Lung (tissue), 12 donors: ENCODE data around the gene RCOR1. TPM values are rescaled to one million over a fixed set of nuclear protein-coding genes. Genes with fewer than 3 reads are reported as not detected.
A peak's percentile ranks its signal among the peaks of the same experiment; 100 is the strongest.

Experiments used
- ATAC-seq: fragments of 200-7000 bp; cut with Tn5 transposase; one replicate; pipeline ENCODE4 v1.9.1; 2020; ENCODE audit warnings: moderate number of reproducible peaks; ENCODE audit not compliant: insufficient read depth, low FRiP score
- DNase-seq, 3 donors: peaks; one replicate each; pipeline ENCODE4 v3.0.0-alpha.2; 2013 to 2017
- H3K27ac ChIP-seq, 2 donors: one replicate each; pipeline ENCODE4 v1.5.1; 2013; ENCODE audit warnings: mild to moderate bottlenecking in 2 of 2, moderate library complexity in 2 of 2, control low read depth in 1 of 2, inconsistent platforms in 1 of 2, low read depth in 1 of 2, low read length in 1 of 2
- H3K27me3 ChIP-seq, 3 donors: one replicate each; pipeline ENCODE4 v1.5.1; 2013; ENCODE audit warnings: low read length in 2 of 3; ENCODE audit not compliant: control insufficient read depth in 3 of 3, insufficient read depth in 3 of 3
- H3K36me3 ChIP-seq, 4 donors: one replicate each; pipeline ENCODE4 v1.5.1; 2013; ENCODE audit warnings: low read length in 4 of 4, mild to moderate bottlenecking in 1 of 4, moderate library complexity in 1 of 4; ENCODE audit not compliant: control insufficient read depth in 4 of 4, insufficient read depth in 4 of 4
- H3K4me1 ChIP-seq, 5 donors: one replicate each; pipeline ENCODE4 v1.5.1; 2013; ENCODE audit warnings: low read length in 5 of 5, mild to moderate bottlenecking in 2 of 5, moderate library complexity in 1 of 5; ENCODE audit not compliant: control insufficient read depth in 5 of 5, insufficient read depth in 5 of 5
- H3K4me3 ChIP-seq: one replicate; pipeline ENCODE4 v1.5.1; 2013; ENCODE audit warnings: mild to moderate bottlenecking, control low read depth, moderate library complexity
- H3K9ac ChIP-seq, 2 donors: one replicate each; pipeline ENCODE4 v1.5.1; 2013; ENCODE audit warnings: low read length in 2 of 2, control low read depth in 1 of 2; ENCODE audit not compliant: insufficient read depth in 1 of 2
- H3K9me3 ChIP-seq, 4 donors: one replicate each; pipeline ENCODE4 v1.5.1; 2013; ENCODE audit warnings: low read length in 3 of 4, mild to moderate bottlenecking in 1 of 4, moderate library complexity in 1 of 4; ENCODE audit not compliant: control insufficient read depth in 4 of 4, insufficient read depth in 3 of 4
- WGBS, 2 donors: extraction: QIAGEN DNeasy Blood & Tissue Kit; methylation state at CpG; one replicate each; pipeline ENCODE4 v1.1.7; 2013; 5-methylcytosine and 5-hydroxymethylcytosine counted together
- polyA plus RNA-seq, 2 donors: library from polyadenylated mRNA; stranded (reverse); fragments of 200-250 nt; gene quantifications; one replicate each; pipeline ENCODE4 v1.2.1, GENCODE V29; 2013
- total RNA-seq, 2 donors: library from RNA; depleted of rRNA in 1 of 2; stranded (reverse); fragments of >200 nt in 1 of 2; gene quantifications; one replicate each; pipeline ENCODE4 v1.2.1, GENCODE V29; 2014 to 2021
- TF ChIP-seq, protein P1 (sequence below): IDR thresholded peaks from 2 replicates; pipeline ENCODE4 v1.5.1; 2012; ENCODE audit warnings: mild to moderate bottlenecking; ENCODE audit errors: control extremely low read depth, extremely low read depth
- donor health status: control.
- donor health status: control.
- donor health status: Bipolar disorder and iron deficiency.
- donor health status: healthy.
- donor health status: DM: yes; HTN: yes; CAD: no.

The RCOR1 gene
- total and polyA plus RNA-seq, 4 donors = 7.9 to 63.9 (median 22.4) TPM

- ATAC-seq (no peak), DNase-seq (peak in 2 of 3 donors; percentile 80 to 83)
- H3K9me3 ChIP-seq = no peaks in the 10 kb centered on the region
- H3K27ac ChIP-seq = no peak overlapping the region
- H3K4me1 ChIP-seq = peaks cover 0 to 39% (median 5%) of the 10 kb centered on the region in 5 donors
- TF ChIP-seq, protein P1, sequence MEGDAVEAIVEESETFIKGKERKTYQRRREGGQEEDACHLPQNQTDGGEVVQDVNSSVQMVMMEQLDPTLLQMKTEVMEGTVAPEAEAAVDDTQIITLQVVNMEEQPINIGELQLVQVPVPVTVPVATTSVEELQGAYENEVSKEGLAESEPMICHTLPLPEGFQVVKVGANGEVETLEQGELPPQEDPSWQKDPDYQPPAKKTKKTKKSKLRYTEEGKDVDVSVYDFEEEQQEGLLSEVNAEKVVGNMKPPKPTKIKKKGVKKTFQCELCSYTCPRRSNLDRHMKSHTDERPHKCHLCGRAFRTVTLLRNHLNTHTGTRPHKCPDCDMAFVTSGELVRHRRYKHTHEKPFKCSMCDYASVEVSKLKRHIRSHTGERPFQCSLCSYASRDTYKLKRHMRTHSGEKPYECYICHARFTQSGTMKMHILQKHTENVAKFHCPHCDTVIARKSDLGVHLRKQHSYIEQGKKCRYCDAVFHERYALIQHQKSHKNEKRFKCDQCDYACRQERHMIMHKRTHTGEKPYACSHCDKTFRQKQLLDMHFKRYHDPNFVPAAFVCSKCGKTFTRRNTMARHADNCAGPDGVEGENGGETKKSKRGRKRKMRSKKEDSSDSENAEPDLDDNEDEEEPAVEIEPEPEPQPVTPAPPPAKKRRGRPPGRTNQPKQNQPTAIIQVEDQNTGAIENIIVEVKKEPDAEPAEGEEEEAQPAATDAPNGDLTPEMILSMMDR = no peak
- H3K9ac ChIP-seq = no peak overlapping the region
- H3K27me3 ChIP-seq = no peaks in the 10 kb centered on the region
- WGBS, 2 donors = 82 to 86% methylated on average over 5 of the region's 5 CpGs
- no peaks in the 10 kb centered on the region for H3K36me3 ChIP-seq
- H3K4me3 ChIP-seq = no peak overlapping the region
Measured at GRCh38 chr14:102586420-102587104, 5.9 kb upstream of the RCOR1 start.

GRCh38 chr14:102588821-102589220 is 3.6 kb upstream of the RCOR1 start:
- Histone ChIP-seq H3K9me3 (no peaks in the 10 kb centered on the region), H3K27ac (no peak overlapping the region), H3K4me1 (peaks cover 0 to 40% (median 5%) of the 10 kb centered on the region in 5 donors), H3K9ac (no peak overlapping the region), H3K36me3 (no peaks in the 10 kb centered on the region), H3K4me3 (no peak overlapping the region), H3K27me3 (no peaks in the 10 kb centered on the region)
- ATAC-seq (no peak), DNase-seq (no peak)
- TF ChIP-seq, protein P1 = no peak
- WGBS, 2 donors = 70 to 88% methylated on average over 3 of the region's 3 CpGs

- Histone ChIP-seq H3K36me3 (no peaks in the 10 kb centered on the region), H3K27me3 (no peaks in the 10 kb centered on the region), H3K4me1 (peaks cover 0 to 46% (median 7%) of the 10 kb centered on the region in 5 donors), H3K9ac (no peak overlapping the region), H3K27ac (no peak overlapping the region), H3K9me3 (no peaks in the 10 kb centered on the region), H3K4me3 (no peak overlapping the region)
- no peak for ATAC-seq
- TF ChIP-seq, protein P1 = no peak
- 74 to 87% methylated on average over 12 of the region's 12 CpGs for WGBS, 2 donors
- no peak for DNase-seq
Measured at GRCh38 chr14:102589761-102590290, 2.6 kb upstream of the RCOR1 start.
